Measurements from ENCODE around the gene KANSL1. TPM values are rescaled to one million over a fixed set of nuclear protein-coding genes. Genes with fewer than 3 reads are reported as not detected.

KANSL1 gene
- total RNA-seq, 2 experiments from 2014 or later, result 54.4 to 55.3 TPM

DNA sequence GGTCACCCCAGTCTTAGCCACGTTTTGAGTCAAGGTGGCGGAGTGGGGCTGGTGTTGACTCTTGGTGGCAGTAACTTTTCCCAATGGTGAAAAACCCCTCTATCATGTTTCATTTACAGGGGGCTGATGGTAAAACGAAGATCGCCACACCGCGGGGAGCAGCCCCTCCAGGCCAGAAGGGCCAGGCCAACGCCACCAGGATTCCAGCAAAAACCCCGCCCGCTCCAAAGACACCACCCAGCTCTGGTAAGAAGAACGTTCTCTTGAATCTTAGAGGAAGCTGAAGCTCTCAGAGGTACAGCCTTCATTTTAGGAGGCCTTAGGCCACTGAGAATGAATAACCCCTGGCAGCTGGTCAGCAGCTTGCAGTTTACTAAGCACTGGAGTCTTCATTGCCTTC, 201.9 kb downstream of the KANSL1 start:
- no peaks in the 10 kb centered on the region for H3K36me3 Mint-ChIP-seq (ENCODE audit: low read depth)
- POLR2A ChIA-PET, result no interaction called here
- intact Hi-C loops (cut with micrococcal nuclease), result no loop called here
- H3K27me3 Mint-ChIP-seq, result no peaks in the 10 kb centered on the region
- CTCF ChIA-PET, result interaction anchor here (2.6 kb wide), 1 partner anchor 11 kb away, joined by 9 read pairs; no protein-coding TSS in a partner anchor
- no peak for ATAC-seq
- H3K9me3 Mint-ChIP-seq, result no peaks in the 10 kb centered on the region
- H3K4me3 Mint-ChIP-seq, result no peak overlapping the region
- TF ChIP-seq CTCF (IDR thresholded peaks at IDR 0.05), result no peak
- H3K4me1 Mint-ChIP-seq (ENCODE audit: low read depth), result no peaks in the 10 kb centered on the region
- DNase-seq, result no peak
- no peak overlapping the region for H3K27ac Mint-ChIP-seq

DNA sequence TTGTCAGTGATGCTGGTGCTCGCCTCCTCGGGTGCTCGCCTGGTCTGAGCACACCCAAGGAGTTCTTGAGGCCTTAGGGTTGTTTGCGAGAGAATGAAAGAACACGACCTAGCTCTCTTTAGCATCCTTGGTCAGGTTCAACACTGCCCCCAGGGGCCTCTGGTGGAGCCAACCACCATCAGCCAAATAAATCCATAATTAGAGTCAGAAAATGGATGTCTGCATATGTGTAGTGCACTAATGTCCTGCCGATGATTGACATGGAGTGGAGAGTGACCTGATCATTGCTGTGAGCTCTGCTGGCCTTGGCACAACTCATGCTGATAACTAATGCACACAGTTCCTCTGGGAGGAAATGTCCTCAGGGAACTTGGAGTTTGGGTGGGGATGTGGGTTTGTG, 202.3 kb downstream of the KANSL1 start:
- Mint-ChIP-seq H3K27me3 (no peaks in the 10 kb centered on the region), H3K36me3 (ENCODE audit: low read depth) (no peaks in the 10 kb centered on the region), H3K9me3 (no peaks in the 10 kb centered on the region), H3K4me3 (no peak overlapping the region), H3K27ac (no peak overlapping the region), H3K4me1 (ENCODE audit: low read depth) (no peaks in the 10 kb centered on the region)
- DNase-seq (no peak), ATAC-seq (no peak)
- CTCF ChIA-PET, result interaction anchor here (2.6 kb wide), 1 partner anchor 11 kb away, joined by 9 read pairs; no protein-coding TSS in a partner anchor
- intact Hi-C loops (cut with micrococcal nuclease), result no loop called here
- POLR2A ChIA-PET, result no interaction called here
- TF ChIP-seq CTCF (IDR thresholded peaks at IDR 0.05), result no peak

GRCh38 chr17:45989759-45990158, 203.5 kb downstream of the KANSL1 start:
- Mint-ChIP-seq H3K9me3 (no peaks in the 10 kb centered on the region), H3K36me3 (ENCODE audit: low read depth) (no peaks in the 10 kb centered on the region), H3K4me1 (ENCODE audit: low read depth) (no peaks in the 10 kb centered on the region), H3K27ac (no peak overlapping the region), H3K27me3 (no peaks in the 10 kb centered on the region), H3K4me3 (no peak overlapping the region)
- DNase-seq, result no peak
- intact Hi-C loops (cut with micrococcal nuclease), result no loop called here
- POLR2A ChIA-PET, result interaction anchor here (1.0 kb wide), 1 partner anchor 46 kb away, joined by 4 read pairs; no protein-coding TSS in a partner anchor
- TF ChIP-seq CTCF (IDR thresholded peaks at IDR 0.05), result no peak
- no peak for ATAC-seq
- CTCF ChIA-PET, result interaction anchor here (1.0 kb wide), 1 partner anchor 297 kb away, joined by 3 read pairs; no protein-coding TSS in a partner anchor

- TF ChIP-seq CTCF (IDR thresholded peaks at IDR 0.05), result no peak
- ChIA-PET CTCF (no interaction called here), POLR2A (no interaction called here)
- Mint-ChIP-seq H3K4me1 (ENCODE audit: low read depth) (no peaks in the 10 kb centered on the region), H3K27ac (no peak overlapping the region), H3K27me3 (no peaks in the 10 kb centered on the region), H3K4me3 (no peak overlapping the region), H3K36me3 (ENCODE audit: low read depth) (no peaks in the 10 kb centered on the region), H3K9me3 (no peaks in the 10 kb centered on the region)
- ATAC-seq (no peak), DNase-seq (no peak)
- intact Hi-C loops (cut with micrococcal nuclease), result no loop called here
Observed at GRCh38 chr17:45987706-45988105, 205.5 kb downstream of the KANSL1 start.

GRCh38 chr17:45986056-45986455, 207.2 kb downstream of the KANSL1 start:
- Mint-ChIP-seq H3K36me3 (ENCODE audit: low read depth) (no peaks in the 10 kb centered on the region), H3K4me1 (ENCODE audit: low read depth) (no peaks in the 10 kb centered on the region), H3K9me3 (no peaks in the 10 kb centered on the region), H3K4me3 (no peak overlapping the region), H3K27ac (no peak overlapping the region), H3K27me3 (no peaks in the 10 kb centered on the region)
- DNase-seq (no peak), ATAC-seq (no peak)
- ChIA-PET POLR2A (interaction anchor here (0.6 kb wide), 1 partner anchor 9 kb away, joined by 4 read pairs; no protein-coding TSS in a partner anchor), CTCF (interaction anchor here (1.1 kb wide), 1 partner anchor 266 kb away, joined by 3 read pairs; no protein-coding TSS in a partner anchor)
- no peak for TF ChIP-seq CTCF (IDR thresholded peaks at IDR 0.05)
- intact Hi-C loops (cut with micrococcal nuclease), result no loop called here
